ENCODE measurements around the gene ACOX1.

The ACOX1 gene

DNA sequence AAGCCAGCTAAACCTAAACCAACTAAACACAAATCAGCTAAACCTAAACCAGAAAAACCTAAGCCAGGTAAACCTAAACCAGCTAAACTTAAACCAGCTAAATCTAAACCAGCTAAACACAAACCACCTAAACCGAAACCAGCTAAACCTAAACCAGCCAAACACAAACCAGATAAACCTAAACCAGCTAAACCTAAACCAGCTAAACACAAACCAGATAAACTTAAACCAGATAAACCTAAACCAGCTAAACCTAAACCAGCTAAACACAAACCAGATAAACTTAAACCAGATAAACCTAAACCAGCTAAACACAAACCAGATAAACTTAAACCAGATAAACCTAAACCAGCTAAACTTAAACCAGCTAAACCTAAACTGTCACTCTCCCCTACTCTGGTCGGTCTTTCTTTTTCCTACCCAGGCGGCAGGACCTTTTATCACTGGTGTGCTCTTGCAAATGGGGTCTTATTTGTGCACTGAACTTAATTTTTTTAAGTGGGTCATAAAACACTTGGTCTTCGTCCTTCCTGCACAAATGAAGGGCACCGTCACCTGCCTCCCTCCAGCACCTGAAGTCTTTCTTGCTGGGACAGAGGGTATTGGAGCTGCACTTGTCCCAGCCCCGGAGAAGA is 41.0 kb upstream of the ACOX1 start:
- Histone ChIP-seq H2BK5ac (ENCODE audit: low read length) (no peak overlapping the region), H3K27ac (replicated peaks; ENCODE audit: low read length) (no peak overlapping the region), H3K9me3 (replicated peaks in 1 of 2; ENCODE audit: control insufficient read depth in 2 of 2, insufficient read depth in 1 of 2, low read depth in 1 of 2, low read length in 2 of 2) (no peaks in the 10 kb centered on the region), H3K79me1 (ENCODE audit: low read depth, low read length) (peaks cover 2% of the 10 kb centered on the region), H4K91ac (ENCODE audit: low read depth, low read length, poor library complexity) (no peak overlapping the region), H3K18ac (ENCODE audit: low read length) (no peak overlapping the region), H3K4me3 (ENCODE audit: low read length in 2 of 2) (no peak overlapping the region), H2BK12ac (ENCODE audit: low read length) (no peak overlapping the region), H3K36me3 (replicated peaks in 1 of 2; ENCODE audit: control insufficient read depth in 2 of 2, insufficient read depth in 2 of 2, low read length in 2 of 2) (no peaks in the 10 kb centered on the region), H2AFZ (ENCODE audit: low read length) (no peak overlapping the region), H3K14ac (ENCODE audit: low read length) (no peak overlapping the region), H3K27me3 (ENCODE audit: control insufficient read depth in 3 of 3, insufficient read depth in 3 of 3, low read depth in 1 of 3, low read length in 3 of 3) (peaks cover 0 to 53% (median 0%) of the 10 kb centered on the region in 3 experiments), H3K4me1 (ENCODE audit: control insufficient read depth in 2 of 2, insufficient read depth in 1 of 2, low read depth in 1 of 2, low read length in 2 of 2) (no peaks in the 10 kb centered on the region), H2AK5ac (ENCODE audit: low read depth, low read length) (no peak overlapping the region), H3K4ac (ENCODE audit: low read length) (no peak overlapping the region), H4K8ac (ENCODE audit: low read depth, low read length) (no peak overlapping the region), H2BK120ac (ENCODE audit: low read depth, low read length) (no peak overlapping the region), H2BK15ac (ENCODE audit: low read length) (no peak overlapping the region), H3K4me2 (ENCODE audit: insufficient read depth, low read length, poor library complexity, severe bottlenecking) (no peak overlapping the region), H3K23ac (ENCODE audit: low read depth, low read length, poor library complexity) (no peak overlapping the region), H3K9ac (ENCODE audit: low read depth, low read length, poor library complexity) (no peak overlapping the region)
- no peak for DNase-seq (ENCODE audit: low spot score)
- 100% methylated on average over 1 of the region's 6 CpGs; no CpG with 5 or more reads in 1 of the 2 donors for WGBS, 2 donors (ENCODE audit: extremely low coverage in 2 of 2, insufficient read length in 2 of 2, insufficient replicate concordance in 1 of 2)

- Histone ChIP-seq H2BK12ac (ENCODE audit: low read length) (no peak overlapping the region), H3K23ac (ENCODE audit: low read depth, low read length, poor library complexity) (no peak overlapping the region), H3K4me1 (ENCODE audit: control insufficient read depth in 2 of 2, insufficient read depth in 1 of 2, low read depth in 1 of 2, low read length in 2 of 2) (peaks cover 2 to 3% of the 10 kb centered on the region in 2 donors), H3K4ac (ENCODE audit: low read length) (no peak overlapping the region), H3K14ac (ENCODE audit: low read length) (no peak overlapping the region), H4K8ac (ENCODE audit: low read depth, low read length) (no peak overlapping the region), H3K9ac (ENCODE audit: low read depth, low read length, poor library complexity) (no peak overlapping the region), H3K36me3 (replicated peaks in 1 of 2; ENCODE audit: control insufficient read depth in 2 of 2, insufficient read depth in 2 of 2, low read length in 2 of 2) (no peaks in the 10 kb centered on the region), H3K27me3 (ENCODE audit: control insufficient read depth in 3 of 3, insufficient read depth in 3 of 3, low read depth in 1 of 3, low read length in 3 of 3) (peaks cover 0 to 56% (median 0%) of the 10 kb centered on the region in 3 experiments), H4K91ac (ENCODE audit: low read depth, low read length, poor library complexity) (no peak overlapping the region), H2AFZ (ENCODE audit: low read length) (no peak overlapping the region), H3K4me2 (ENCODE audit: insufficient read depth, low read length, poor library complexity, severe bottlenecking) (no peak overlapping the region), H2BK5ac (ENCODE audit: low read length) (no peak overlapping the region), H3K27ac (replicated peaks; ENCODE audit: low read length) (no peak overlapping the region), H3K4me3 (ENCODE audit: low read length in 2 of 2) (no peak overlapping the region), H2BK120ac (ENCODE audit: low read depth, low read length) (no peak overlapping the region), H3K79me1 (ENCODE audit: low read depth, low read length) (peaks cover 2% of the 10 kb centered on the region), H2BK15ac (ENCODE audit: low read length) (peak overlapping the region; percentile 17), H3K9me3 (replicated peaks in 1 of 2; ENCODE audit: control insufficient read depth in 2 of 2, insufficient read depth in 1 of 2, low read depth in 1 of 2, low read length in 2 of 2) (no peaks in the 10 kb centered on the region), H2AK5ac (ENCODE audit: low read depth, low read length) (no peak overlapping the region), H3K18ac (ENCODE audit: low read length) (no peak overlapping the region)
- no CpG with 5 or more reads among the region's 13 CpGs for WGBS, 2 donors (ENCODE audit: extremely low coverage in 2 of 2, insufficient read length in 2 of 2, insufficient replicate concordance in 1 of 2)
- no peak for DNase-seq (ENCODE audit: low spot score)
Observed at GRCh38 chr17:76018801-76019200, 39.8 kb upstream of the ACOX1 start.

DNA sequence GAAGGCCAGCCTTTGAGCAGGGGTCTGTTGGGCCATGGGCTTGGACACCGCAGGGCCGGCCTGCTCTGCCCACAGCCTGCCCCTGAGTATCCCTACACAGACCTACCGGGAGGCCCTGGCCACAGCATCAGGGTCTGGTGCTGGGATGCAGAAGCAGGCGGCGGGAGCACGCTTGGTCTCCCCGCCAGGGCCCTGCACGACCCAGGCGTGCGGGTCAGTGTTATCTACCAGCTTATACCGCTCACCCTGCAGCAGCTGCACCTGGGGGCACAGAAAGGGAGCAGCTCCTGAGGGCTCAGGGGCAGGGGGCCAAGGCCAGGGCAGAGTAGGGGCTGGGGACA is 39.3 kb upstream of the ACOX1 start:
- Histone ChIP-seq H3K23ac (ENCODE audit: low read depth, low read length, poor library complexity) (no peak overlapping the region), H3K9me3 (replicated peaks in 1 of 2; ENCODE audit: control insufficient read depth in 2 of 2, insufficient read depth in 1 of 2, low read depth in 1 of 2, low read length in 2 of 2) (no peaks in the 10 kb centered on the region), H3K4me1 (ENCODE audit: control insufficient read depth in 2 of 2, insufficient read depth in 1 of 2, low read depth in 1 of 2, low read length in 2 of 2) (peaks cover 2 to 7% of the 10 kb centered on the region in 2 donors), H3K4me2 (ENCODE audit: insufficient read depth, low read length, poor library complexity, severe bottlenecking) (no peak overlapping the region), H2BK120ac (ENCODE audit: low read depth, low read length) (no peak overlapping the region), H3K4me3 (ENCODE audit: low read length in 2 of 2) (no peak overlapping the region), H3K9ac (ENCODE audit: low read depth, low read length, poor library complexity) (peak overlapping the region; percentile 44), H2BK5ac (ENCODE audit: low read length) (no peak overlapping the region), H3K79me1 (ENCODE audit: low read depth, low read length) (peaks cover 2% of the 10 kb centered on the region), H4K91ac (ENCODE audit: low read depth, low read length, poor library complexity) (no peak overlapping the region), H3K36me3 (replicated peaks in 1 of 2; ENCODE audit: control insufficient read depth in 2 of 2, insufficient read depth in 2 of 2, low read length in 2 of 2) (no peaks in the 10 kb centered on the region), H3K14ac (ENCODE audit: low read length) (peak overlapping the region; percentile 8), H3K4ac (ENCODE audit: low read length) (peak overlapping the region; percentile 84), H3K18ac (ENCODE audit: low read length) (peak overlapping the region; percentile 57), H3K27me3 (ENCODE audit: control insufficient read depth in 3 of 3, insufficient read depth in 3 of 3, low read depth in 1 of 3, low read length in 3 of 3) (peaks cover 0 to 52% (median 0%) of the 10 kb centered on the region in 3 experiments), H2AFZ (ENCODE audit: low read length) (no peak overlapping the region), H2AK5ac (ENCODE audit: low read depth, low read length) (no peak overlapping the region), H3K27ac (replicated peaks; ENCODE audit: low read length) (no peak overlapping the region), H2BK15ac (ENCODE audit: low read length) (no peak overlapping the region), H4K8ac (ENCODE audit: low read depth, low read length) (no peak overlapping the region), H2BK12ac (ENCODE audit: low read length) (no peak overlapping the region)
- DNase-seq (ENCODE audit: low spot score): no peak
- no CpG with 5 or more reads among the region's 11 CpGs for WGBS, 2 donors (ENCODE audit: extremely low coverage in 2 of 2, insufficient read length in 2 of 2, insufficient replicate concordance in 1 of 2)

DNA sequence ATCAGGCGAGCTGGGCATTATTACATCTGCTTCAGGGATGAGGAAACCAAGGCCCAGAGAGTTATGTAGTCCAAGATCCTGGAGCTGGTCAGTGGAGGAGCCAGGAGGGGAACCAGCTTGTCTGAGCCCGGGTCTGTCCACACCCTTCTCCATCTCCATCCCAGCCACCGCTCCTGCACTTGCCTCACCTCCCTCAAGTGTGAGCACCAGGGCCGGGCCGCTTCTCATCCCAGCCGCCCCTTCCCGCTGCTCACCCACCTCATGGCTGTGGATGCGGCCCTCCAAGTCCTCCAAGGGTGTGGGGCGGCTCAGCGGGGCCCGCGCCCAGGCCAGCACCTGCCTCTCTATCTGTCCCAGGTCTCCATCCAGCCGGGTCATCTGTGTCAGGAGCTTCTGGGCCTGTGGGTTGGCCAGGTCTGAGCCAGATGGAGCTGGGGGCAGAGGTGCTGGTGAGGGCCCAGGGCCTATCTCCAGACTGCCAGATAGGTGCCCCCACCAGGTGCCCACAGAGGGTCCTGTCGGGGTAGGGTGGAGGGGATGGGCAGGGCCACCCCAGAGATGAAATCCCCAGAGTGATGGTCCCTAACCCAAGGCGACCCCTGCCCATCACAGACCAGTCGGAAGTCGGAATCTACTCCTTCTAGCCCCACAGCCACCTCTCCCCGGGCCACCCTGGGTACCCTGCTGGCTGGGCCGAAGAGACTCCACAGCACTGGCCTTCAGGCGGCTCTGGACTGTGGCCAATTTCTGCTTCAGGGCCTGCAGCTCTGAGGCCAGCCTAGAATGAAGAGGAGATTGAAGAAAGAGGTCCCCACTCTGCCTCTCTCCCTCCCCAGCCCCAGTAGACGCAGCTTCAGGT is 38.7 kb upstream of the ACOX1 start:
- Histone ChIP-seq H3K23ac (ENCODE audit: low read depth, low read length, poor library complexity) (no peak overlapping the region), H3K14ac (ENCODE audit: low read length) (peak overlapping the region; percentile 56), H3K36me3 (replicated peaks in 1 of 2; ENCODE audit: control insufficient read depth in 2 of 2, insufficient read depth in 2 of 2, low read length in 2 of 2) (no peaks in the 10 kb centered on the region), H2AFZ (ENCODE audit: low read length) (no peak overlapping the region), H4K8ac (ENCODE audit: low read depth, low read length) (no peak overlapping the region), H3K4me3 (ENCODE audit: low read length in 2 of 2) (no peak overlapping the region), H3K4ac (ENCODE audit: low read length) (peak overlapping the region; percentile 84), H3K27me3 (ENCODE audit: control insufficient read depth in 3 of 3, insufficient read depth in 3 of 3, low read depth in 1 of 3, low read length in 3 of 3) (peaks cover 0 to 46% (median 0%) of the 10 kb centered on the region in 3 experiments), H3K79me1 (ENCODE audit: low read depth, low read length) (peaks cover 2% of the 10 kb centered on the region), H3K9me3 (replicated peaks in 1 of 2; ENCODE audit: control insufficient read depth in 2 of 2, insufficient read depth in 1 of 2, low read depth in 1 of 2, low read length in 2 of 2) (no peaks in the 10 kb centered on the region), H3K4me2 (ENCODE audit: insufficient read depth, low read length, poor library complexity, severe bottlenecking) (no peak overlapping the region), H3K27ac (replicated peaks; ENCODE audit: low read length) (no peak overlapping the region), H2BK15ac (ENCODE audit: low read length) (no peak overlapping the region), H3K4me1 (ENCODE audit: control insufficient read depth in 2 of 2, insufficient read depth in 1 of 2, low read depth in 1 of 2, low read length in 2 of 2) (peaks cover 2 to 7% of the 10 kb centered on the region in 2 donors), H4K91ac (ENCODE audit: low read depth, low read length, poor library complexity) (no peak overlapping the region), H3K18ac (ENCODE audit: low read length) (peak overlapping the region; percentile 17), H3K9ac (ENCODE audit: low read depth, low read length, poor library complexity) (peak overlapping the region; percentile 44), H2BK120ac (ENCODE audit: low read depth, low read length) (no peak overlapping the region), H2BK5ac (ENCODE audit: low read length) (no peak overlapping the region), H2BK12ac (ENCODE audit: low read length) (no peak overlapping the region), H2AK5ac (ENCODE audit: low read depth, low read length) (peak overlapping the region; percentile 61)
- no peak for DNase-seq (ENCODE audit: low spot score)
- no CpG with 5 or more reads among the region's 21 CpGs for WGBS, 2 donors (ENCODE audit: extremely low coverage in 2 of 2, insufficient read length in 2 of 2, insufficient replicate concordance in 1 of 2)
